ENCODE results near the gene ACP5.
"Not testable (repeated sequence)": the region's sequence is repeated elsewhere in the genome, so short reads cannot be mapped to it uniquely, and the experiment has no call there.

Gene ACP5

GRCh38 chr19:11577451-11578257 lies at the start of gene ACP5:
Gene ACP5 (minus strand): TSS chr19:11577645. CDS start chr19:11577317, 328 bp downstream.
- H3K4me2 ChIP-seq: no peak within 1 kb of the TSS
- H2AFZ ChIP-seq (ENCODE audit: low read depth): no peak within 1 kb of the TSS
- H3K27ac ChIP-seq: no peak within 1 kb of the TSS
- no peaks in the 10 kb centered on the region for H3K36me3 ChIP-seq (ENCODE audit: insufficient read depth)
- no peaks in the 10 kb centered on the region for H4K20me1 ChIP-seq (ENCODE audit: insufficient read depth)
- H3K79me2 ChIP-seq (ENCODE audit: insufficient read depth, low read depth): no peaks in the 10 kb centered on the region
- H3K27me3 ChIP-seq (ENCODE audit: insufficient read depth, low read depth): no peaks in the 10 kb centered on the region
- H3K9ac ChIP-seq: no peak within 1 kb of the TSS
- peaks cover 13% of the 10 kb centered on the region for H3K4me1 ChIP-seq (ENCODE audit: low read depth, poor library complexity, severe bottlenecking)
- TF ChIP-seq CTCF (conservative IDR thresholded peaks at IDR 0.05; ENCODE audit: low read depth, low read length): no peak
- H3K4me3 ChIP-seq (IDR thresholded peaks at IDR 0.05; ENCODE audit: insufficient read depth, low read depth, low read length): no peak within 1 kb of the TSS

GRCh38 chr19:11626252-11626651 lies 48.8 kb upstream of the ACP5 start:
- Histone ChIP-seq H3K27ac (no peak overlapping the region), H3K9ac (no peak overlapping the region), H3K4me2 (no peak overlapping the region), H3K36me3 (ENCODE audit: insufficient read depth) (no peaks in the 10 kb centered on the region), H3K4me1 (ENCODE audit: low read depth, poor library complexity, severe bottlenecking) (no peaks in the 10 kb centered on the region), H3K4me3 (IDR thresholded peaks at IDR 0.05; ENCODE audit: insufficient read depth, low read depth, low read length) (no peak overlapping the region), H2AFZ (ENCODE audit: low read depth) (no peak overlapping the region), H3K27me3 (ENCODE audit: insufficient read depth, low read depth) (no peaks in the 10 kb centered on the region), H3K79me2 (ENCODE audit: insufficient read depth, low read depth) (no peaks in the 10 kb centered on the region), H4K20me1 (ENCODE audit: insufficient read depth) (no peaks in the 10 kb centered on the region)
- TF ChIP-seq CTCF (conservative IDR thresholded peaks at IDR 0.05; ENCODE audit: low read depth, low read length): no peak

GRCh38 chr19:11624069-11624463 lies 46.6 kb upstream of the ACP5 start:
- no peak overlapping the region for H2AFZ ChIP-seq (ENCODE audit: low read depth)
- H3K27me3 ChIP-seq (ENCODE audit: insufficient read depth, low read depth): no peaks in the 10 kb centered on the region
- no peaks in the 10 kb centered on the region for H3K36me3 ChIP-seq (ENCODE audit: insufficient read depth)
- H3K4me3 ChIP-seq (IDR thresholded peaks at IDR 0.05; ENCODE audit: insufficient read depth, low read depth, low read length): no peak overlapping the region
- no peak overlapping the region for H3K27ac ChIP-seq
- H3K4me1 ChIP-seq (ENCODE audit: low read depth, poor library complexity, severe bottlenecking): no peaks in the 10 kb centered on the region
- H3K9ac ChIP-seq: no peak overlapping the region
- H3K79me2 ChIP-seq (ENCODE audit: insufficient read depth, low read depth): no peaks in the 10 kb centered on the region
- no peak overlapping the region for H3K4me2 ChIP-seq
- TF ChIP-seq CTCF (conservative IDR thresholded peaks at IDR 0.05; ENCODE audit: low read depth, low read length): no peak
- H4K20me1 ChIP-seq (ENCODE audit: insufficient read depth): no peaks in the 10 kb centered on the region

GRCh38 chr19:11622401-11622800 lies 45.0 kb upstream of the ACP5 start:
- H3K36me3 ChIP-seq (ENCODE audit: insufficient read depth); H3K79me2 ChIP-seq (ENCODE audit: insufficient read depth, low read depth); H2AFZ ChIP-seq (ENCODE audit: low read depth); H3K4me2 ChIP-seq; H3K4me3 ChIP-seq (IDR thresholded peaks at IDR 0.05; ENCODE audit: insufficient read depth, low read depth, low read length); H3K27me3 ChIP-seq (ENCODE audit: insufficient read depth, low read depth); H3K4me1 ChIP-seq (ENCODE audit: low read depth, poor library complexity, severe bottlenecking); H4K20me1 ChIP-seq (ENCODE audit: insufficient read depth); H3K27ac ChIP-seq; H3K9ac ChIP-seq: not testable (repeated sequence)

GRCh38 chr19:11620553-11620952 lies 43.1 kb upstream of the ACP5 start:
- no peaks in the 10 kb centered on the region for H3K79me2 ChIP-seq (ENCODE audit: insufficient read depth, low read depth)
- H4K20me1 ChIP-seq (ENCODE audit: insufficient read depth): no peaks in the 10 kb centered on the region
- H3K9ac ChIP-seq: no peak overlapping the region
- no peak overlapping the region for H2AFZ ChIP-seq (ENCODE audit: low read depth)
- no peaks in the 10 kb centered on the region for H3K4me1 ChIP-seq (ENCODE audit: low read depth, poor library complexity, severe bottlenecking)
- no peak overlapping the region for H3K27ac ChIP-seq
- no peak overlapping the region for H3K4me2 ChIP-seq
- no peak overlapping the region for H3K4me3 ChIP-seq (IDR thresholded peaks at IDR 0.05; ENCODE audit: insufficient read depth, low read depth, low read length)
- TF ChIP-seq CTCF (conservative IDR thresholded peaks at IDR 0.05; ENCODE audit: low read depth, low read length): no peak
- H3K36me3 ChIP-seq (ENCODE audit: insufficient read depth): no peaks in the 10 kb centered on the region
- H3K27me3 ChIP-seq (ENCODE audit: insufficient read depth, low read depth): no peaks in the 10 kb centered on the region

Measured in KMS-11 (cell line).